ENCODE results near the gene CCND3.

GRCh38 chr6:41958022-41958856 is 16.6 kb upstream of the CCND3 start:
- TF ChIP-seq CTCF (IDR thresholded peaks at IDR 0.05) (no peak), POLR2A (IDR thresholded peaks at IDR 0.05) (no peak)
